HG02610 (cell line): ENCODE results near the gene AFF3.

Experiments used
- ATAC-seq: cut with Tn5 transposase; IDR thresholded peaks from one replicate; pipeline ENCODE4 v1.9.1; 2021; ENCODE audit warnings: mild to moderate bottlenecking, moderate library complexity; ENCODE audit not compliant: unreplicated experiment

Gene AFF3

DNA sequence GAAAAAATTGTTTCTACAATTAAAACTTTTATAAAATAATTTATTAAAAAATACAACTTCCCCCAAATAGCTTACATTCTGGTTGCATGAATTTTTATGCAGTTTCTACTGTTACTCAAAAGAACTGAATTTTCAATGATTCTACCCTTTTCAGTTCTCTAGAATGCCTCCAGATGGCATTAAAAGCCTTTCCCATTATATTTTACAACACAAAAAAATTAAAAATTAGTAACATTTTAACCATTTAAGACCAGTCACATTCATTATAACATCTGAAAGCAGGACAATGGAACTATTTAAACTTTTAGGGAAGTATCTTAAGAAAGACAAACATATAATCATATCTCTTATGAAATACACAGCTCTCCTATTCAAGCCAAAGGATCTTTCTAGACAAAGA is 416.6 kb downstream of the AFF3 start:
- no peak for ATAC-seq

DNA sequence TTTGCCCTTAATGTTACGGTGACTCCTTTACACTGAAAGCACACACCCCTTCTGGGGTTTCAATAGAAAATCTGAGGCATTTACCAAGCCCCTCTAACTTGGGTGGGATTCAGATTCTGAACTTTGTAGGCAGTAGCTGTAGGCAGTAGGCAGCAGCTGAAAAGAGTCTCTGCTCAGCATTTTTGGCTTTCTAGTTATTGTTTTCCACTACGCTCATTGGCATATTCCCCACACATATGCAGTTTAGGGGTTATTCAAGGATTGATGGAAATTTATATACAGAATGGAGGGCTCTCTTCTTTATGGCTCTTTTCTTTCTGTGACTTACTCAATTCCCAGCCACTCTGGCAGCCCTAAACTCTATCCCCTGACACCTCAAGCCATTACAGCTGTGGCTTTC is 419.9 kb downstream of the AFF3 start:
- ATAC-seq = no peak

DNA sequence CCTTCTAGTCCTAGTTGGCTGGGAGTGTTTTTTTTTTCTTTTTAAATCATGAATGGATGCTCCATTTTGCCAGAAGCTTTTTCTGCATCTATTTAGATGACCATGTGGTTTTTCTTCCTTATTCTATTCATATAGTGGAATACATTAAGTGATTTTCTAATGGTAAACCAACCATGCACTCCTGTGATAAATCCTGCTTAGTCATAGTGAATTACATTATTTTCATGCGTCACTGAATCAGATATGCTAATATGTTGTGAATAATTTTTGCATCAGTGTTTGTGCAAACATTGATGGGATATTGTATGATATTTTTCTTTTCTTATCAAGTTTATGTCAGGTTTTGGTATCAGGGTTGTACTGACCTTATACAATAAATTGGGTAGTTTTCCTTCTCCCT is 423.3 kb downstream of the AFF3 start:
- ATAC-seq = no peak

DNA sequence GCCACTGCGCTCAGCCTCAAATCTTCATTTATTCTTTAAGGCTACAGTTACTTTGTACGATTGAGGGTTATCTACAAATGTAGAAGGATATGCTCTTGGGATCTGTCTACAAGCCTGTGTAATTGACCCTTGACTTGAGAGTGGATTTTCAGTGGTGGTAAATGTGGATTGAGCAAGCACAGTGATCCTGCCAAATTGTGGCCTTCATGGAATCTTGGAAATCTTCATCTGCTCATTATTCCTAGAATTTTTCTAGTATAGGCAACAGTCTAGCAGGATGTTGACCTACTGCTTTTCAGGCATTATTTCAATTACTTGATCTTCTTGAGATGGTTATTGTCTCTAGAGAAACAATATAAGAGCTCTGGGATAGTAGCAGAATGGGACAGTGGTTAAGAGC is 426.4 kb downstream of the AFF3 start:
- ATAC-seq = no peak

DNA sequence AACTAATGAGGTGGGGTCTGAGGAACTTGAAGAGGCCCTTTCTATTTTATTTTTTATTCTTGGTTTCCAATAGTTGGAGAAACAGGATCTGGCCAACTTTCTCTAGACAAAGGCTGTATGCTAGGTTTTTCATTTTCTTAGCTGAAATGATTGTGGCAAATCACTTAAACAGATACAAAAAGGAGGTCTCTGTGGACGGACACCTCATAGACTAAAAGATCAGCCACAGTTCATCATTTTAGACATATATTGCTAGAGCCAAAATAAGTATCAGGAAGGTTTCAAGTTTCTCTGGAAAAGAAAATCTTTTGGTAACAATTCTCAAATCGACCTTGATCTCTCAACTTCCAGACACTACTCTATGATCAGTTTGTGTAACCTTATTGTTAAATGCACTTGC is 428.0 kb downstream of the AFF3 start:
- ATAC-seq = no peak

DNA sequence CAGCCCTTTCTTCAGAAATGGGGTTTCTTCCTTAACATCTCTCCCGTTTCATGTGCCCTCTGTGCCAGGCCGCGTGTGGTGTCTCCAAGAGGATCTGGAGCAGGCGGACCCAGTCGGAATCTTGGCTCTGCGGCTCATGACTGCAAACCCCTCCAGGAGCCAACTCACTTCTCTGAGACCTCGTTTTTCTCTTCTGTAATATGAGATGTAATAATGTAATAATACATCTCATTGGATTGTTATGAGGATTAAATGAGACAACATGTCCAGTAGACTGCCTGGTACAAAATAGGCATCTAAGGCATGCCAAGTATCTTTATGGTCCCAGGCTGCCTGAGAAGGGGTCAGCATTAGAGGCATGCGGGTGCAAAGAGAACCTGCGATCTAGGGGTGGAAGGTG is 431.2 kb downstream of the AFF3 start:
- no peak for ATAC-seq

DNA sequence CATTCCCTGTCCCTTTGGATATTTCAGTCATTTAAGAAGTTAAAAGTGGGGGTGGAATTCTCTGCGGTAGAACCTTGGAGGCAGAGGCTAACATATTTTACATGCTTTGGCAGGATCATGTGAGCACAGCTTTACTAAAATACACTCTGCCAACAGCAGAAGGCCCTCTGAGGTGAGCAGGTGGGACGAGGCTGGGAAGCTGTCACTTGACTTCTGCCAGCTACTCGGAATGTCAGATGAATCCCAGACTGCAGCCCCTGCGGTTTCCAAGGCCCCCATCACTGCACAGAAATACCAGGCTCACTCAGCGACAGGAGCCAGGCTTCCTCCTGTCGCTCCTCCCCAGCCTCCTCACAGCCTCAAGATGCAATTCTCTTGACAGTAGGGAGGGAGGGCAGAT is 431.7 kb downstream of the AFF3 start:
- no peak for ATAC-seq

DNA sequence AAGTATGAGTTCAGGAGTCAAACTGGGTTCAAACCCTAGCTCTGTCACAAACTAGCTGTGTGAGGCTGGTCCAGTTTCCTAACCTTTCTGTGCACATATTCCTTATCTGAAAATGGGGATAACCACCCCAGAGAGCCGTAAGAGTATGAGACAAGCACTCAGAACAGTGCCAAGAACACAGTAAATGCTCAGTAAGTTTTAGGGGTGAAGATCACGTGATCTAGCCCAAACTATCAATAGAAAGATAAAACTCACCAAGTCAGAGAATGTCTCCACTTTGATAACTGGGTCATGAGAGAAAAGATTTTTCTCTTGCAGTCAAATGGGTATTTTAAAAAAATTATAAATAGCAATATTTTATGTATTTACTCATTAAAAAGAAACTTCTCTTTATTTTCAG is 433.2 kb downstream of the AFF3 start:
- no peak for ATAC-seq

DNA sequence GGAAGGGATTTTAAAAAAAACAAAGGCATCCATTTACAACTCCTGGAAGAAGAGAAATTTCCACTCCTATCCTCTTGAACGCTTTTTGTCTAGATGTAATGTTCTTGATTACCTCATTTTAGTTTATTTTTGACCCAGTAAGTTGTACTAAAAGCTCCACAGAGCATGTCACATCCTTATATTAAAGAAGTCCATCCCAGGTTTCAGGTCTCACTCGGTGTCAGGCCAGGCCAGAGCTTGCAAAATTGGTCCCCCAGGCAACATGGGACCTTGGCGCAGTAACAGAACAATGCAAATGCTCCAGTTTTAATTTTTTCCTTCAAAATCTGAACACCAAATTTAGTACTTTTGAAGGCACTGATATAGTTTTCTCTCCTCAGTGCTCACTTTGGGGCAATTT is 434.2 kb downstream of the AFF3 start:
- no peak for ATAC-seq

DNA sequence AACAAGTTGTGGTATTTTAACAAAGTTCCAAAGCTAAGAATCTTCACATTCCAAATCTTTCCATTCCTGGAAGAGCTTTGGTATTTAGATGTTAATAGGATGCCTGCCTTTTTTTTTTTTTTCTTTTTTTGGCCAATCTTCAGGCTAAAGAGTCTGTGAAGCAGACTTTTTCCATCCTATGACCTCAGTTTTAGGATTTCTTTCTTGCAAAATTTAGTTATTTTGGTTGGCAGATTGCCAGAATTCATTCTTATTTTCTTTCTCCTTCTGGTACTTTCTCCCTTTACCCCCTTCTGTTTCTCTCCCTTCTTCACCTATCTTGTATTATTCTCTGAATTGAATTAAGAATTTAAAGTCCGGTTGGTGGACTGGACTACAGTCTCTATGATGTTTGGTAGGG is 434.8 kb downstream of the AFF3 start:
- ATAC-seq = no peak

DNA sequence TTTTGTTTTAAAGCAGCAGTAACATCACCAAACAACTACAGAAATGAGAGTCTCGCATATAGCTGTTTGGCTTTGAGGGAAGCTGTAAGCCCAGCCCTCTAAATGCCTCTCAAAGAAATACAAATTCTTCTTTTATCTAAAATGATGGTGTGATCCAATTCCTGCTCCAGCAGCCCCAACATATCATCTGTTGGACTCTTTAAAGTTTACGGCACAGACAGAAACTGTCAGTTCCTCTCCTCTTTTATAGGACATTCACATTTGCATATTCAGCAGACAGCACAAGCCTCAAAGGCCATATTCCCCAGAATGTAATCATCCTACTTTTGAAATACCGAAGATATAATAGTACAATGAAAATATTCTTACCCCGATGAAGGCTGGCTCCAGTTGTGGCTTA is 435.7 kb downstream of the AFF3 start:
- no peak for ATAC-seq

DNA sequence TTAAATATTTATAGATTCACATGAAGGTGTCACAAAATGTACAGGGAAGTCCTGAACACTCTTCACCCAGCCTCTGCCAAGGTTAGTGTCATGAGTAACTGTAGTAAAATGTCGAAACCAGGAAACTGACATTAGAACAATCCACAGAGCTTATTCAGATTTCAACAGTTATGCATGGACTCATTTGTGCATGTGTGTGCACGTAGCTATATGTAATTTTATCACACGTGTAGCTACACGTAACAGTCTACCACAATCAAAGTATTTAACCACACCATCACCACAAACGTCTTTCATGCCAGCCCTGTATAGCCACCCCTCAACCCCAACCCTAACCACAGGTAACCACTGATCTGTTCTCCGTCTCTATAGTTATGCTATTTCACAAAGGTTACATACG is 440.9 kb downstream of the AFF3 start:
- ATAC-seq = no peak

DNA sequence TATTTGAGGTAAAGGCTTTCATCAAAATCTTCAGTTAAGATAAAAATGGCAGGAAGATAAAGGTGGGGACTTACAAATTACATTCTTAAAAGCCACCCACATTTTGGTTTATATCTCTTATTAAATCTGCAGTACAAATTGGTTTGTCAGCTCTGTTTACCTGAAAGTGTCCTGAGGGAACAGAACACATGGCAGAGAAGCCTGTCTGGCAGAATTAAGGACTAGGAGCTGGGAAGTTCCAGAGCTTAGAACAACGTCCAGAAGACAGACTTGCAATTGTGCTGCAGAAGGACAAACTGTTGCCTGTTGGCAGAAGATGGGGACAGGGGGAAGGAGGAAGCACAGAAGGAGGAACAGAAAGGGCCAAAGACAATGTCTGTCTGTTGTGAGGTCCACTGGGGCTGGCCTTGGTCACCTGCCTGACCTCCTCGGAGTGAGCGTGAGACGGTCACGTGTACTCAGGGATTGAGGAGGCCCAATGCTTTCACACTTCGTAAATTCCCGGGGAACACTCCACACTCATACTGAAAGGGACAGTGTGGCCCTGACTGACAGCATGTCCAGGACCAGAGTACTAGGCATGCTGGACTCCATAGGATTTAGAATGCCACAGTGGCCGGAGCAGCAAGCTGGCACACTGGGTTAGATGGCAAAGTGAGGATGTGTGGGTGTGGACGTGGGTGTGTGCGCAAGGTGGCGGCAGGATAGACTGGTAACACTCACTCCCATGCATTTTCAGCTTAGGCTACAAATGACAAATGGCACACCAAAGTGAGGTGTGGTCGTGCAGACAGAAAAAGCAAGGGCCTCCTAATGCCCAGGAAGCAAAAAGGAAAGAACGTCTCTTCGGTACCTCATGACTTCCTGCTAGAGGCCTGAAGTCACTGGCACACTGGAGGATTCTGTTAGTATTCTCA is 441.6 kb downstream of the AFF3 start:
- ATAC-seq = no peak

DNA sequence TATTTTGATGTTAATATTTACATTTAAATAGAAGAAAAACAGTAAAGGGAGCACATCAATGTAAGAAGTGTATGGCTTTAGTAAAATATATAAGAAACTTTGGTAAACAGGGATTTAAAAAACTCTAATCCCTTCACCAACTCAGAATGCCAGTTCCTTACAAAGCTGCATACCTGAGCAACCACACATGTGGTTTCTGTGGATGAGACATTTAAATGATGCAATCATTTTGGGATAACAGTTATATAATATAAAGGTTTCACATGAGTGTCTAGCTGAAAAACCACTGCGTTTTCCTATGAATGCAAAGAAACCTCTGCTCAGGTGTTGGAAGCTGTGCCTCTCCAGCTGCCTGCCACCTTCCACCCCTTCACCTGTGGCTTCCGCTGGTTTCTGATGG is 443.5 kb downstream of the AFF3 start:
- ATAC-seq = no peak

DNA sequence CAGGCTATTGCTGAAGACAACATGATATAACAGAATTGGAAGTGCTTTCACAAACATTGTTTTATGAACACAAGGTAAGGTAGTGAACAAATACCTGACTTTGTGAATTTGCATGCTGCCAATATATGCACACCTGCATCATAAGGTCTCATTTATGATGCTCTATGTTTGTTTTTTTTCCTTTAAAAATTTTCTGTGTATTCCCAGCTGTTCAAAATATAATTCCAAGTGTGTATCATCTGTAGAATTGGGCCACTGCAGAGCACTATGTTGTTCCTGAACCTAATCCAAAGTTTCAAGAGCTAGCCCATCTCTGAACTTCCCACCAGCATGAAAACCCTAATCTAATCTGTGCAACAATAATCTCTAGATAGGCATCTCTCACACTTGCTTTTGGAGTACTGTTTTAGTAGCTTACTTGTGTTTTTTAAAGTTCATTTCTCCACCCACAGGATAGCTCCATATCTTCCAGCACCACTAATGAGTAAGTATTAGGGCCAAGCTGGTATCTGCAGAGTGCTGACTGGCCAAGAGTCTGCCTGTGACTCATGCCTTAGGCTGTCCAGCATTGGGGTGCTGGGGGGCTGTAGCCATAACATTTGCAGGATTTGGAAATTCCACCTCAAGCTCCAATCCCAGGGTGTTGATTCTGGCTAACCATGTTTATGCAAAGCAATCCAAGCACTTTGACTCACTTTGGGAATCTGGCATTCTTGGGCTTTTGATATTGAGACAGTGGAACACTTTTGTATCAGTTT is 444.4 kb downstream of the AFF3 start:
- ATAC-seq = no peak

DNA sequence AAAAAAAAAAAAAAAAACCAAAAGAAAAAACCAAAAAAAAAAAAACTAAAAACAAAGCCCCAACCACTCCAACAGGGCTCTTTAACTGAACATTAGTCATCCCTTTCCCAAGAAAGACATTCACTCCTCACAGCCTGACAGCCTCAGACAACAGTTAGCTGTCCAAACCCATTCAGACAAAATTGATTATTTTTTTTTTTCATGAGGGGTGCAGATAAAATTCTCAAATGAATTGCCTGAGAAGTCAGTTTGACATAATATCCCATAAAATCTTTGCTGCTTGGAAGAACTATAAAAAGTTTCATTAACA is 446.5 kb downstream of the AFF3 start:
- ATAC-seq = no peak

DNA sequence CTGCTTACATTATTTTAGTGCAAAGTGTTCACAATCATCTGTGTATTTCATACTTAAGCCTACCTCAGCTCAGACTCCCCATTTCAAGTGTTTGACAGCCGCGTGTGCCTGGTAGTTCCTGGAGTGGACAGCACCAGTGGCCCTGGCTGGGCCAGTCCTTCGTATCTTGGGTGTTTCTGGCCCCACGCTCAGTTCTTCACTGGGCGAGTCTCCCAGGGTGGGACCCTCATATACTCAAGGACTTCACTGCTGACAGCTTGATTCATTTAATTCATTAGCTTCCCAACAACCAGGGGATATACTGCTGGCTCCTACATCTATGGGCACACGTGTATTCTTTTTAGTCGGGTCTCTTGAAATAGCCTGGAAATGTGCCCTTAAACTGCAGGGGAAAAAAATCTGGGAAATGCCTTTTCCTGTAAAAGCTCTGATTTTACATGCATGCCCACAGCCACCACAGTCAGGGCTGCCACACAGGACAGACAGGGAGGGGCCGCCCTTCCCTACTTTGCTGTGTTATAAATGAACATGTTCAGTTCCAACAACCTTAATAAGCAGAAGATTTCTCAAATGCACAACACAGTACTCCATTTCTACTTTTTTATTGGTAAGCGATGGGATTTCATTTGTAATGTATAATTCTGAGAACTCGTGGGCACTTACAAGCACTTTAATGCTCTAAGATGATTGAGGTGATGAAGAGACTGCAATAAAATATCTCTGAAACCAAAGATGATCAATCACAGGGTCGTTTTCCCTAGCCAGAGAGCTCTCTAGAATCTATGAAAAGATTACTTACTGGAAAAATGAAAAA is 447.1 kb downstream of the AFF3 start:
- ATAC-seq = no peak

DNA sequence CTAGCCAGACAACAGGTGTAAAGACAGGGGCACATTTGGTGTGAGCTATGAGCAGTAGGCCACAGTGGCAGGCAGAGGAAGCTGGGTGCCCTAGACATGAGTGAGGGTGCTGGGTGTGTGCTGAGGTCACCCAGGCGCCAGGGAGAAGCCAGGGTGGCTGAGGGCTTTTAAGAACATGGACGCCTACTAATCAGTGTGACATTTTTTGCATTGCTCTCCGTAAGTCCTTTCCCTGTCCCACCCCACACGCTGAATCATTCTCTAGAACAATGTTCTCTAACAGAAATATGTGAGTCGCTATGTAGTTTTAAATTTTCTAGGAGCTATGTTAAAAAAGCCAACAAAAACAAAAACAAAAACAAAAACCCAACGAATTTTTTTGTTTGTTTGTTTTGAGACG is 448.1 kb downstream of the AFF3 start:
- ATAC-seq = no peak

DNA sequence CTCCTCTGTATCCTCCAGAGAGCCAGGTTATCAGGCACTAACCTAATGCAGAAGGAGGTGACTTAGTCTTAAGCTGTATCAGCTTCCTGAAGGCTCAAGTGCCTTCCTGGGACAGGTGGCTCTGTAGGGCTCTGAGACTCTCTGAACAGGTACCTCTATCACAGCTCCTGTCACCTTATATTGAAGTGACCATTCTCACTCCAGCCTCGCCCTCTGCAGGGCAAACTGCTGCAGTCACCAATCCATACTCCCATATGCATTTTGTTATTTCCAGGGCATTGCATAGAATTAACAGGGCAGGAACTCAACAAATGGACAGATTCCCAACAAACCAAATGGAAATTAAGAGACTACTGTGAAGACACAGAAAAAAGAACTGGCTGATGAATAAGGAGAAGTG is 449.6 kb downstream of the AFF3 start:
- ATAC-seq = no peak

DNA sequence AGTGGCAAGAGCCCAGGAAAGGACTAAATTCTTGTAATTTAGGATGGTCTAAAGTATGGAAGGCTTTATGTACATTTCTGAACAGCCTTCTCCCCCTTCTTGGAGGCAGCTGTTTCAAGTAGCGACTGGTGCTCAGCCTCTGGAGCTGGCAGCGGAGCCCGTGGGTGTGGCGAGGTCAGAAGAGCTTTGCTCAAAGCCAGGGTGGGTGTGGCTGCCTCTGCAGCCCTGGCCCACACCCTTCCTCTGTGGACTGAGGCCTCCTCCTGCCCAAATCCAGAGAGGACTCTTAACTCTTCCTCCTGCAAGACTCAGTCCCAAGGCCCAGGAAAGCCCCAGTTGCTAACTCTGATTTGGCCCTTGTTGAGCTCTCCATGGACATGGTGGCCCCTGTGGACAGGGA is 450.5 kb downstream of the AFF3 start:
- ATAC-seq = no peak

DNA sequence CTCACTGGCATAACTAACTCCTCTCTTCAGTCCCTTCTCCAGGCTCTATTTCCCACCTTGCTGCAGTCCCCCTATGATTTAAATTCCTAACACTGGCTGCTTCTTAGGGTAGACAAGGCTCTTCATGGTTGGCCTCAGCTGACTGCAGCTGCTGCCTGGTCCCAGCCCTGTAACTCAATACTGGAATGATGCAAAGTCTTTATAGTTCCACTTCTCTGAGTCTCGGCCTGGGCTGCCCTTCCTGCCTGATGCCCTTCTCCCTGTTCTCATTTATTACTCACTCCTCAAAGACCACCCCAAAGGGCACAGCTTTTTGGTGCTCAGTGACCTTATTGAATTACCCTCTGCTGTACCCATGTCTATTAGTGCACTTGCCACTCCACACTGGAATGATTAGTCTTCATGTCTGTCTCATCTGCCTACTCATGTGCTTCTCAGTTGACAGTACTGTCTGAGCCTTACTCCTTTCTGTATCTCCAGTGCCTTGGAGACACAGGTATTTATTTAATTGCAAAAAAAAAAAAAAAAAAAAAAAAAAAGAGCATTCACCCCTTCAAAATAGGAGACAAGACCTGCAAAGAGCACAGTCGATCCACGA is 453.1 kb downstream of the AFF3 start:
- no peak for ATAC-seq
